Lower leg skin (tissue), 4 donors: ENCODE measurements around the gene ICAM2. TPM values are rescaled to one million over a fixed set of nuclear protein-coding genes. Genes with fewer than 3 reads are reported as not detected.

Experiments used
- DNase-seq, 2 donors: peaks; one replicate each; pipeline ENCODE4 v3.0.0-alpha.2; 2019; ENCODE audit warnings: low spot score in 2 of 2
- H3K4me3 ChIP-seq: fragments of 200-600 bp; sonication (generic); 2 replicates; pipeline ENCODE4 v1.5.1; 2017; ENCODE audit warnings: mild to moderate bottlenecking, low read depth; ENCODE audit not compliant: poor library complexity, severe bottlenecking
- CTCF ChIP-seq, 3 donors: fragments of 450-650 bp; IDR thresholded peaks; one replicate each; pipeline ENCODE4 v1.5.1; 2016; ENCODE audit warnings: antibody characterized with exemption in 3 of 3, mild to moderate bottlenecking in 3 of 3, moderate library complexity in 2 of 3
- POLR2A ChIP-seq, 2 donors: fragments of 450-650 bp; IDR thresholded peaks; one replicate each; pipeline ENCODE4 v1.6.1; 2016 to 2017; ENCODE audit warnings: antibody characterized with exemption in 2 of 2, mild to moderate bottlenecking in 1 of 2, moderate library complexity in 1 of 2
- WGBS, 2 donors: methylation state at CpG; one replicate each; pipeline ENCODE4 v1.1.5; 2018; 5-methylcytosine and 5-hydroxymethylcytosine counted together
- intact Hi-C: fragments of 100-400 bp; cut with DNase I; formaldehyde crosslinking; loops from one replicate; pipeline ENCODE4 v1.15.0; 2023; ENCODE audit warnings: low total_unique reads
- total RNA-seq, 4 donors: library from RNA; depleted of rRNA; stranded (reverse); fragments of >200 nt; gene quantifications; one replicate each; pipeline ENCODE4 v1.1.0, GENCODE V29; 2016

The ICAM2 gene
- total RNA-seq, 4 donors from 2014 or later: 11.5 to 26.8 (median 19.9) TPM

- no peak for TF ChIP-seq POLR2A (IDR thresholded peaks at IDR 0.05)
- no peak for TF ChIP-seq CTCF (IDR thresholded peaks at IDR 0.05)
- DNase-seq: no peak
- 89 to 94% methylated on average over 8 of the region's 8 CpGs for WGBS, 2 donors
- no peak overlapping the region for H3K4me3 ChIP-seq
- intact Hi-C loops: loop anchor here (10.0 kb wide), 1 partner anchor 70 kb away; the partner anchor contains the start of gene ERN1
These were observed 44.7 kb upstream of the ICAM2 start for GRCh38 chr17:64065161-64065560.

- WGBS, 2 donors: 74% methylated on average over 9 of the region's 9 CpGs
- intact Hi-C loops: loop anchor here (10.0 kb wide), 1 partner anchor 70 kb away; the partner anchor contains the start of gene ERN1
- DNase-seq: no peak
- H3K4me3 ChIP-seq: no peak overlapping the region
- TF ChIP-seq CTCF (IDR thresholded peaks at IDR 0.05): no peak
- no peak for TF ChIP-seq POLR2A (IDR thresholded peaks at IDR 0.05)
These were observed 43.9 kb upstream of the ICAM2 start for GRCh38 chr17:64064331-64064730.

GRCh38 chr17:64063766-64064224, 43.4 kb upstream of the ICAM2 start:
- 57 to 76% methylated on average over 16 of the region's 16 CpGs for WGBS, 2 donors
- intact Hi-C loops: loop anchor here (10.0 kb wide), 1 partner anchor 71 kb away; the partner anchor contains the start of gene ERN1

GRCh38 chr17:64063088-64063487, 42.7 kb upstream of the ICAM2 start:
- no peak for DNase-seq
- WGBS, 2 donors: 75 to 83% methylated on average over 5 of the region's 5 CpGs
- H3K4me3 ChIP-seq: no peak overlapping the region
- intact Hi-C loops: loop anchor here (10.0 kb wide), 1 partner anchor 72 kb away; the partner anchor contains the start of gene ERN1
- TF ChIP-seq CTCF (IDR thresholded peaks at IDR 0.05) (no peak), POLR2A (IDR thresholded peaks at IDR 0.05) (no peak)

More at GRCh38 chr17:64063766-64064224, 43.4 kb upstream of the ICAM2 start:
- H3K4me3 ChIP-seq: no peak overlapping the region
- TF ChIP-seq POLR2A (IDR thresholded peaks at IDR 0.05) (no peak), CTCF (IDR thresholded peaks at IDR 0.05) (no peak)
- no peak for DNase-seq

- TF ChIP-seq POLR2A (IDR thresholded peaks at IDR 0.05): no peak
- TF ChIP-seq CTCF (IDR thresholded peaks at IDR 0.05): no peak
- no peak for DNase-seq
- intact Hi-C loops: loop anchor here (10.0 kb wide), 1 partner anchor 73 kb away; the partner anchor contains the start of gene ERN1
- no peak overlapping the region for H3K4me3 ChIP-seq
- 89 to 93% methylated on average over 4 to 5 of the region's 5 CpGs for WGBS, 2 donors
These were observed 40.9 kb upstream of the ICAM2 start for GRCh38 chr17:64061178-64061898.
